Frontal cortex (tissue), 4 donors: ENCODE results near the gene MT1H. TPM values are rescaled to one million over a fixed set of nuclear protein-coding genes. Genes with fewer than 3 reads are reported as not detected.

ENCODE experiments used
- DNase-seq, 2 donors: peaks; one replicate each; pipeline ENCODE4 v3.0.0; 2012; ENCODE audit warnings: low spot score in 2 of 2
- FAIRE-seq: peaks from 2 replicates; lab custom pipeline; 2012; peaks lifted over from hg19 to GRCh38; lab: Jason Lieb, UNC
- total RNA-seq: library from RNA; depleted of rRNA; stranded (reverse); fragments of >200 nt; gene quantifications from one replicate; pipeline ENCODE4 v1.2.3, GENCODE V29; 2014
- donor health status: control.
- donor health status: control.
- donor health status: control.

MT1H gene
- total RNA-seq, 1 donor from 2014 or later = not detected

- DNase-seq = no peak
- FAIRE-seq = no peak
These were observed 34.1 kb upstream of the MT1H start for GRCh38 chr16:56635441-56635967.

GRCh38 chr16:56636616-56637413, 32.8 kb upstream of the MT1H start:
- DNase-seq (no peak), FAIRE-seq (no peak)

GRCh38 chr16:56637814-56638750, 31.5 kb upstream of the MT1H start, which contains the start of gene MT1A:
TSS of gene MT1A (plus strand) at chr16:56638666. CDS start at chr16:56638739, 73 bp downstream.
- DNase-seq (peak; percentile 54 to 71), FAIRE-seq (no peak)

- no peak for DNase-seq
- no peak for FAIRE-seq
These were observed 30.6 kb upstream of the MT1H start for GRCh38 chr16:56639045-56639444.

GRCh38 chr16:56640076-56640475, 29.5 kb upstream of the MT1H start:
- FAIRE-seq (no peak), DNase-seq (no peak)

- FAIRE-seq (no peak), DNase-seq (no peak)
These were observed 28.4 kb upstream of the MT1H start for GRCh38 chr16:56641166-56641565.

- FAIRE-seq (no peak), DNase-seq (peak in 1 of 2 donors; percentile 56)
These were observed 26.4 kb upstream of the MT1H start for GRCh38 chr16:56643080-56643778.

GRCh38 chr16:56643833-56644232, 25.8 kb upstream of the MT1H start:
- DNase-seq (no peak), FAIRE-seq (no peak)

- no peak for FAIRE-seq
- no peak for DNase-seq
These were observed 24.3 kb upstream of the MT1H start for GRCh38 chr16:56645311-56645710.

GRCh38 chr16:56645838-56646237, 23.8 kb upstream of the MT1H start:
- DNase-seq (no peak), FAIRE-seq (no peak)

GRCh38 chr16:56647641-56648431, 21.8 kb upstream of the MT1H start:
- FAIRE-seq = no peak
- no peak for DNase-seq

- no peak for FAIRE-seq
- DNase-seq = no peak
These were observed 20.3 kb upstream of the MT1H start for GRCh38 chr16:56649271-56649670.

- DNase-seq = no peak
- no peak for FAIRE-seq
These were observed 19.8 kb upstream of the MT1H start for GRCh38 chr16:56649820-56650219.

- FAIRE-seq (no peak), DNase-seq (no peak)
These were observed 18.0 kb upstream of the MT1H start, which contains the start of gene MT1B for GRCh38 chr16:56651586-56651985. TSS of gene MT1B (plus strand) at chr16:56651886. CDS start at chr16:56651954, 68 bp downstream.

GRCh38 chr16:56652600-56652999, 17.0 kb upstream of the MT1H start:
- no peak for FAIRE-seq
- no peak for DNase-seq

GRCh38 chr16:56653218-56653617, 16.4 kb upstream of the MT1H start:
- DNase-seq (no peak), FAIRE-seq (no peak)

GRCh38 chr16:56657555-56658326, 11.9 kb upstream of the MT1H start, which contains the start of gene MT1F:
TSS of gene MT1F (plus strand) at chr16:56657959. CDS start at chr16:56658059, 100 bp downstream.
- FAIRE-seq (no peak), DNase-seq (peak; percentile 42 to 58)

GRCh38 chr16:56658327-56658875, 11.2 kb upstream of the MT1H start:
- FAIRE-seq = no peak

More at GRCh38 chr16:56658327-56658875, 11.2 kb upstream of the MT1H start:
- peak in 1 of 2 donors; percentile 49 for DNase-seq
